Measurements from ENCODE around the gene ADGRG7. TPM values are rescaled to one million over a fixed set of nuclear protein-coding genes. Genes with fewer than 3 reads are reported as not detected.

Gene ADGRG7
- total and polyA plus RNA-seq, 7 experiments from 2014 or later, result not detected

DNA sequence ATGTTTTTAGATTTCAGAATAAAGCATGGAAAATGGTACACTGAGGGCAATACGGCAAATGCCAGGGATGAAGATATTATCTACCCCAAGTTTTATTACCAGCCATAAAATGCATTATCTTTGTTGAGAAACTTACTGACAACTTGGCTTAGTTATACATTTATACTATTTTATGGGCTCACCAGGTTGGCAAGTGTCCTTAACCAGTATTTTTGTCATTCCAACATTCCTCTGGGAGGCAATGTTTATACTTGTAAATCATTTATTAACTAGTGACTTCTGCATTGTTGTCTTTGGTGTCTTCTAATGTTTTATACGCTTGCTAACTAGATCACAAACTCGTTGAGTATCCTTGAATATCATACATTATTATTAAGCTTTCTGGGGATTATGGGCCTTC lies 18.0 kb upstream of the ADGRG7 start:
- DNase-seq, result no peak
- H3K9me3 Mint-ChIP-seq, result no peaks in the 10 kb centered on the region
- H3K27ac ChIP-seq (ENCODE audit: low read depth, low read length), result no peak overlapping the region
- H3K36me3 Mint-ChIP-seq, result no peaks in the 10 kb centered on the region
- H3K4me1 ChIP-seq (ENCODE audit: control insufficient read depth in 2 of 2, insufficient read depth in 2 of 2, low read length in 2 of 2), result no peaks in the 10 kb centered on the region
- CTCF ChIA-PET, result interaction anchor here (0.6 to 2.6 kb wide), 5 partner anchors 9 to 982 kb away, joined by 3 to 10 read pairs (median 8); no protein-coding TSS in a partner anchor
- H3K36me3 ChIP-seq (ENCODE audit: control insufficient read depth in 2 of 3, insufficient read depth in 3 of 3, low read length in 3 of 3), result no peaks in the 10 kb centered on the region
- no peak for ATAC-seq
- H3K27me3 Mint-ChIP-seq, result peaks cover 0 to 22% (median 0%) of the 10 kb centered on the region in 5 donors
- peaks cover 0 to 14% (median 4%) of the 10 kb centered on the region in 7 donors for H3K4me1 Mint-ChIP-seq
- H3K9me3 ChIP-seq (ENCODE audit: control insufficient read depth in 2 of 3, low read length in 3 of 3), result no peaks in the 10 kb centered on the region
- H3K4me3 Mint-ChIP-seq, result no peak overlapping the region
- H3K27me3 ChIP-seq (ENCODE audit: control insufficient read depth in 2 of 2, insufficient read depth in 2 of 2, low read length in 2 of 2), result no peaks in the 10 kb centered on the region
- POLR2A ChIA-PET, result no interaction called here
- no peak overlapping the region for H3K27ac Mint-ChIP-seq
- no peak overlapping the region for H3K4me3 ChIP-seq (ENCODE audit: low read length)
- intact Hi-C loops (cut with micrococcal nuclease), result loop anchor here in 1 of 2 donors (2.0 to 5.0 kb wide), 3 partner anchors 189 to 759 kb away; partner anchors contain the start of genes LNP1 and TOMM70

DNA sequence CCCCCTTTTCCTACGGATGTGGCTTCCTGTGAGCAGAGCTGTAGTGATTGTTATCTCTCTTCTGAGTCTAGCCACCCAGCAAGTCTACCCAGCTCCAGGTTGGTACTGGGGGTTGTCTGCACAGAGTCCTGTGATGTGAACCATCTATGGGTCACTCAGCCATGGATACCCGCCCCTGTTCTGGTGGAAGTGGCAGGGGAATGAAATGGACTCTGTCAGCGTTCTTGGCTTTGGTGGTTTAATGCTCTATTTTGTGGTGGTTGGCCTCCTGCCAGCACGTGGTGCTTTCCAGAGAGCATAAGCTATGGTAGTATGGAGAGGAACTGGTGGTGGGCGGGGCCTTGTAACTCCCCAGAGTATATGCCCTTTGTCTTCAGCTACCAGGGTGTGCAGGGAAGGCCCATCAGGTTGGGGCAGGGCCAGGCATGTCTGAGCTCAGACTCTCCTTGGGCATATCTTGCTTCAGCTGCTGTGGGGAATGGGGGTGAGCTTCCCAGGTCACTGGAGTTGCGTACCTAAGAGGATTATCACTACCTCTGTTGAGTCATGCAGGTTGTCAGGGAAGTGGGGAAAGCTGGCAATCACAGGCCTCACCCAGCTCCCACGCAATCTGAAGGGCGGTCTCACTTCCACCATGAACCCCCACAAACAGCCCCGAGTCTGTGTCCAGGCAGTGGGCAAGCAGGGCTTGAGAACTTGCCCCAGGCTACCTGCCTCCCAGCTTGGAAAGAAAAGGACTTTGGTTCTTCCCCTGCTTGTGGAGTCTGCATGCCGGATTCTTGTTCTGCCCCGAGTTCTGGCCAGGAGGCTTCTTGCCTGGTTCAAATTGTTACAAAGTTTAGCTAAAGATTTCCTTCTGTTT lies 9.0 kb upstream of the ADGRG7 start:
- H3K4me3 Mint-ChIP-seq, result peak overlapping the region in 4 of 10 donors; percentile 11 to 73 (median 43)
- peak overlapping the region in 3 of 9 donors; percentile 30 to 70 (median 32) for H3K27ac Mint-ChIP-seq
- Histone ChIP-seq H3K4me1 (ENCODE audit: control insufficient read depth in 2 of 2, insufficient read depth in 2 of 2, low read length in 2 of 2) (peaks cover 0 to 17% of the 10 kb centered on the region in 2 donors), H3K36me3 (ENCODE audit: control insufficient read depth in 2 of 3, insufficient read depth in 3 of 3, low read length in 3 of 3) (no peaks in the 10 kb centered on the region), H3K4me3 (ENCODE audit: low read length) (no peak overlapping the region), H3K9me3 (ENCODE audit: control insufficient read depth in 2 of 3, low read length in 3 of 3) (no peaks in the 10 kb centered on the region), H3K27ac (ENCODE audit: low read depth, low read length) (no peak overlapping the region), H3K27me3 (ENCODE audit: control insufficient read depth in 2 of 2, insufficient read depth in 2 of 2, low read length in 2 of 2) (no peaks in the 10 kb centered on the region)
- peaks cover 19 to 41% (median 33%) of the 10 kb centered on the region in 7 donors for H3K4me1 Mint-ChIP-seq
- intact Hi-C loops (cut with micrococcal nuclease), result no loop called here
- ChIA-PET POLR2A (no interaction called here), CTCF (interaction anchor here (2.2 kb wide), 1 partner anchor 9 kb away, joined by 10 read pairs; no protein-coding TSS in a partner anchor)
- peaks cover 0 to 29% (median 0%) of the 10 kb centered on the region in 5 donors for H3K27me3 Mint-ChIP-seq
- DNase-seq (peak in 1 of 9 donors; percentile 30), ATAC-seq (no peak)
- H3K9me3 Mint-ChIP-seq, result peaks cover 0 to 18% (median 9%) of the 10 kb centered on the region in 11 donors
- H3K36me3 Mint-ChIP-seq, result peaks cover 0 to 10% (median 4%) of the 10 kb centered on the region in 5 donors

DNA sequence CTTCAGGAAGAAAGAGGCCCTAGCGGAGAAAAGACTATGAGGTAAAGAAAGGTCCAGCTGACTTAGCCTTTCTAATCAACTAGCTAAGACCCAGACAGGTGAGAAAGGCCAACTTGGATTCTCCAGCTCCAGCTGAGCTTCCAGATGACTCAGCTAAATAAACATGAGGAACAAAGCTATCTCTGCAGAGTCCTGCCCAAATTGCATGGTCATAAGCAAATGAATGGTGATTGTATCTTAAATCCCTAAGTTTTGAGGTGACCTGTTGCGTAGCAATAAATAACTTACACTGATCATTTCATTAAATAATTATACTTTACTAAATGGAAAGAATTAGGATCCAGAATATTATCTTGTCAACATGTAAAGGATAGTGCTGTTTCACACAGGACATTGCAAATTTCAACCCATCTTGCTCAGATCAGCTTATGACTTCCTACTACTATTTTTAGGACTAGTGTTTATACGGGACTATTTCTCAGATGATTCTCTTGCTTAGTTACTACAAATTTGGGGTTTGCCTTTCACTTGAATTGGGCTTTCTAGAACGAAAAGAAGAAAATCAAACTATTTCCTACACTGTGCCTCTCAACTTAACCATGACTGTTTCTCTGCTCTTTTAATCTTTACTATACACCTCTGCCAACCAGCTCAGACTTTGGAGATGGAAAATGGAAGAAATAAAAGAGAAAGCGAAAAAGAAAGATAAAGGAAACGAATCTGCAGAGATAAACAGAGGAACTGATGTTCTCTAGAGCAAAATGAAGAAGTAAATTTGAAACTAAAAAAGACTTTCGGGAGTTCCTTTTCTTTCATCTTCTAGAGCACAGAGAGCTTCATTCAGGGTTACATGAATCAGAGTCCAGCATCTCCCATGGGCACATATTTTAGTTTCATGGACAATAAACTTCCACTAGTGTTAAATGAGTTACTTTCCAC lies 6.6 kb upstream of the ADGRG7 start:
- Histone ChIP-seq H3K4me3 (ENCODE audit: low read length) (peak overlapping the region; percentile 28), H3K9me3 (ENCODE audit: control insufficient read depth in 2 of 3, low read length in 3 of 3) (no peaks in the 10 kb centered on the region), H3K36me3 (ENCODE audit: control insufficient read depth in 2 of 3, insufficient read depth in 3 of 3, low read length in 3 of 3) (no peaks in the 10 kb centered on the region), H3K4me1 (ENCODE audit: control insufficient read depth in 2 of 2, insufficient read depth in 2 of 2, low read length in 2 of 2) (peaks cover 0 to 17% of the 10 kb centered on the region in 2 donors), H3K27ac (ENCODE audit: low read depth, low read length) (no peak overlapping the region), H3K27me3 (ENCODE audit: control insufficient read depth in 2 of 2, insufficient read depth in 2 of 2, low read length in 2 of 2) (no peaks in the 10 kb centered on the region)
- Mint-ChIP-seq H3K9me3 (peaks cover 0 to 18% (median 9%) of the 10 kb centered on the region in 11 donors), H3K36me3 (peaks cover 0 to 10% (median 4%) of the 10 kb centered on the region in 5 donors), H3K4me1 (peaks cover 19 to 41% (median 33%) of the 10 kb centered on the region in 7 donors), H3K27me3 (peaks cover 0 to 13% (median 0%) of the 10 kb centered on the region in 5 donors), H3K27ac (peak overlapping the region in 8 of 9 donors; percentile 0 to 89 (median 46)), H3K4me3 (peak overlapping the region; percentile 47 to 77 (median 66))
- intact Hi-C loops (cut with micrococcal nuclease), result loop anchor here in 1 of 2 donors (1.0 kb wide), 1 partner anchor 108 kb away; no protein-coding TSS in a partner anchor
- POLR2A ChIA-PET, result interaction anchor here (0.7 kb wide), 1 partner anchor 291 kb away, joined by 3 read pairs; no protein-coding TSS in a partner anchor
- DNase-seq, result peak in 2 of 9 donors; percentile 1 to 7
- CTCF ChIA-PET, result interaction anchor here (0.6 to 1.2 kb wide), 3 partner anchors 11 to 794 kb away, joined by 3 to 10 read pairs (median 3); no protein-coding TSS in a partner anchor
- peak; percentile 26 for ATAC-seq

- H3K4me1 ChIP-seq (ENCODE audit: control insufficient read depth in 2 of 2, insufficient read depth in 2 of 2, low read length in 2 of 2), result peaks cover 0 to 17% of the 10 kb centered on the region in 2 donors
- intact Hi-C loops (cut with micrococcal nuclease), result loop anchor here in 1 of 2 donors (1.0 kb wide), 1 partner anchor 107 kb away; no protein-coding TSS in a partner anchor
- ChIA-PET CTCF (no interaction called here), POLR2A (no interaction called here)
- no peaks in the 10 kb centered on the region for H3K9me3 ChIP-seq (ENCODE audit: control insufficient read depth in 2 of 3, low read length in 3 of 3)
- peaks cover 0 to 10% (median 4%) of the 10 kb centered on the region in 5 donors for H3K36me3 Mint-ChIP-seq
- H3K9me3 Mint-ChIP-seq, result peaks cover 0 to 18% (median 9%) of the 10 kb centered on the region in 11 donors
- H3K36me3 ChIP-seq (ENCODE audit: control insufficient read depth in 2 of 3, insufficient read depth in 3 of 3, low read length in 3 of 3), result no peaks in the 10 kb centered on the region
- peak overlapping the region; percentile 28 for H3K4me3 ChIP-seq (ENCODE audit: low read length)
- H3K4me1 Mint-ChIP-seq, result peaks cover 19 to 41% (median 32%) of the 10 kb centered on the region in 7 donors
- ATAC-seq (peak; percentile 40), DNase-seq (peak in 1 of 9 donors; percentile 2)
- H3K27me3 Mint-ChIP-seq, result peaks cover 0 to 9% (median 0%) of the 10 kb centered on the region in 5 donors
- H3K4me3 Mint-ChIP-seq, result peak overlapping the region; percentile 47 to 77 (median 66)
- H3K27me3 ChIP-seq (ENCODE audit: control insufficient read depth in 2 of 2, insufficient read depth in 2 of 2, low read length in 2 of 2), result no peaks in the 10 kb centered on the region
- H3K27ac ChIP-seq (ENCODE audit: low read depth, low read length), result no peak overlapping the region
- H3K27ac Mint-ChIP-seq, result peak overlapping the region in 7 of 9 donors; percentile 0 to 89 (median 39)
Observed at GRCh38 chr3:100603469-100603868, 5.9 kb upstream of the ADGRG7 start.

GRCh38 chr3:100605358-100605757 lies 4.0 kb upstream of the ADGRG7 start:
- peaks cover 0 to 4% (median 0%) of the 10 kb centered on the region in 5 donors for H3K36me3 Mint-ChIP-seq
- ATAC-seq (no peak), DNase-seq (no peak)
- ChIA-PET CTCF (no interaction called here), POLR2A (no interaction called here)
- Histone ChIP-seq H3K4me1 (ENCODE audit: control insufficient read depth in 2 of 2, insufficient read depth in 2 of 2, low read length in 2 of 2) (peaks cover 0 to 15% of the 10 kb centered on the region in 2 donors), H3K36me3 (ENCODE audit: control insufficient read depth in 2 of 3, insufficient read depth in 3 of 3, low read length in 3 of 3) (no peaks in the 10 kb centered on the region), H3K4me3 (ENCODE audit: low read length) (no peak overlapping the region), H3K27me3 (ENCODE audit: control insufficient read depth in 2 of 2, insufficient read depth in 2 of 2, low read length in 2 of 2) (no peaks in the 10 kb centered on the region), H3K27ac (ENCODE audit: low read depth, low read length) (no peak overlapping the region), H3K9me3 (ENCODE audit: control insufficient read depth in 2 of 3, low read length in 3 of 3) (no peaks in the 10 kb centered on the region)
- H3K9me3 Mint-ChIP-seq, result peaks cover 0 to 7% (median 0%) of the 10 kb centered on the region in 11 donors
- intact Hi-C loops (cut with micrococcal nuclease), result no loop called here
- H3K27ac Mint-ChIP-seq, result no peak overlapping the region
- H3K4me3 Mint-ChIP-seq, result no peak overlapping the region
- peaks cover 13 to 44% (median 34%) of the 10 kb centered on the region in 7 donors for H3K4me1 Mint-ChIP-seq
- H3K27me3 Mint-ChIP-seq, result peaks cover 1 to 13% (median 9%) of the 10 kb centered on the region in 5 donors
